Measurements from ENCODE around the gene TLK1.

Gene TLK1

GRCh38 chr2:170968205-170969003, 192.3 kb downstream of the TLK1 start:
- DNase-seq (ENCODE audit: low read depth, low spot score): no peak

- no peak for DNase-seq (ENCODE audit: low read depth, low spot score)
Measured at GRCh38 chr2:170967553-170967952, 193.1 kb downstream of the TLK1 start.

GRCh38 chr2:170966648-170967396, 193.9 kb downstream of the TLK1 start:
- DNase-seq (ENCODE audit: low read depth, low spot score): no peak

GRCh38 chr2:170965446-170966225, 195.1 kb downstream of the TLK1 start:
- no peak for DNase-seq (ENCODE audit: low read depth, low spot score)

GRCh38 chr2:170963386-170963785, 197.3 kb downstream of the TLK1 start:
- DNase-seq (ENCODE audit: low read depth, low spot score): no peak

- no peak for DNase-seq (ENCODE audit: low read depth, low spot score)
Measured at GRCh38 chr2:170953941-170954340, 206.8 kb downstream of the TLK1 start.

- no peak for DNase-seq (ENCODE audit: low read depth, low spot score)
Measured at GRCh38 chr2:170950221-170950761, 210.4 kb downstream of the TLK1 start.

GRCh38 chr2:170949415-170949814, 211.3 kb downstream of the TLK1 start:
- DNase-seq (ENCODE audit: low read depth, low spot score): no peak

GRCh38 chr2:170944545-170944944, 216.1 kb downstream of the TLK1 start:
- no peak for DNase-seq (ENCODE audit: low read depth, low spot score)

- no peak for DNase-seq (ENCODE audit: low read depth, low spot score)
Measured at GRCh38 chr2:170943596-170943995, 217.1 kb downstream of the TLK1 start.

- DNase-seq (ENCODE audit: low read depth, low spot score): no peak
Measured at GRCh38 chr2:170943041-170943440, 217.7 kb downstream of the TLK1 start.

GRCh38 chr2:170942615-170943014, 218.1 kb downstream of the TLK1 start:
- no peak for DNase-seq (ENCODE audit: low read depth, low spot score)
